Erythroblast (primary cell): ENCODE data around the gene TPST1.

ENCODE experiments used
- GATA1 ChIP-seq: IDR thresholded peaks from 2 replicates; pipeline ENCODE4 v1.6.1; 2011; ENCODE audit warnings: low read depth, mild to moderate bottlenecking, control low read depth, low read length, moderate library complexity
- POLR2A ChIP-seq: IDR thresholded peaks from 2 replicates; pipeline ENCODE4 v1.6.1; 2011; ENCODE audit warnings: mild to moderate bottlenecking, low read length

GRCh38 chr7:66261941-66262340, 56.8 kb downstream of the TPST1 start:
- TF ChIP-seq POLR2A (no peak), GATA1 (no peak)
